H1 (cell line): ENCODE results near the gene PTPRR. TPM values are rescaled to one million over a fixed set of nuclear protein-coding genes. Genes with fewer than 3 reads are reported as not detected.

Experiments
- CTCF ChIA-PET: fragments of 300-600 bp; sonication (Branson Sonifier 250); formaldehyde crosslinking; loops from one replicate; lab custom pipeline; 2021; ENCODE audit not compliant: partially characterized antibody; lab: Charles Lee
- POLR2A ChIA-PET: fragments of 300-600 bp; sonication (Branson Sonifier 250); formaldehyde crosslinking; loops from one replicate; lab custom pipeline; 2021; ENCODE audit warnings: inconsistent platforms; ENCODE audit not compliant: partially characterized antibody; lab: Charles Lee
- DNase-seq, 2 experiments: peaks; one replicate each; pipeline versions ENCODE4 v3.0.0 to v3.0.0-alpha.2; 2010 to 2022; ENCODE audit warnings: low spot score in 2 of 2, low read depth in 1 of 2, mixed read lengths in 1 of 2
- FAIRE-seq: peaks from 2 replicates; lab custom pipeline; 2011; peaks lifted over from hg19 to GRCh38; lab: Jason Lieb, UNC
- H2AFZ ChIP-seq: 2 replicates; pipeline ENCODE4 v1.8.1; 2012; ENCODE audit warnings: low read length, inconsistent platforms
- H2AK5ac ChIP-seq: 2 replicates; pipeline ENCODE4 v1.6.1; 2013; ENCODE audit warnings: low read depth, low read length
- H2BK120ac ChIP-seq: replicated peaks from 2 replicates; pipeline ENCODE3; 2013; ENCODE audit warnings: low read depth, low read length, inconsistent platforms
- H2BK12ac ChIP-seq: 2 replicates; pipeline ENCODE4 v1.6.1; 2013; ENCODE audit warnings: low read depth, low read length
- H2BK15ac ChIP-seq: 2 replicates; pipeline ENCODE4 v1.6.1; 2013; ENCODE audit warnings: low read length
- H2BK20ac ChIP-seq: 2 replicates; pipeline ENCODE4 v1.6.1; 2013; ENCODE audit warnings: low read length
- H2BK5ac ChIP-seq: 2 replicates; pipeline ENCODE4 v1.6.1; 2013; ENCODE audit warnings: low read depth, low read length
- H3K14ac ChIP-seq: 2 replicates; pipeline ENCODE4 v1.6.1; 2013; ENCODE audit warnings: inconsistent platforms; ENCODE audit not compliant: insufficient read length
- H3K18ac ChIP-seq: 2 replicates; pipeline ENCODE4 v1.6.1; 2013; ENCODE audit warnings: low read length; ENCODE audit errors: extremely low read depth
- H3K23ac ChIP-seq: 2 replicates; pipeline ENCODE4 v1.6.1; 2013; ENCODE audit warnings: inconsistent platforms; ENCODE audit not compliant: insufficient read length
- H3K23me2 ChIP-seq: 2 replicates; pipeline ENCODE4 v1.6.1; 2013; ENCODE audit warnings: low read depth, low read length
- H3K27ac ChIP-seq: 2 replicates; pipeline ENCODE4 v1.6.1; 2011; ENCODE audit warnings: low read depth, low read length, inconsistent platforms
- H3K27me3 ChIP-seq, 4 experiments: replicated peaks in 1 of 4; 1 replicate in 1 of 4; 2 replicates in 3 of 4; pipeline versions ENCODE4 v1.6.1 to v1.8.1; 2011 to 2013; ENCODE audit warnings: low read length in 3 of 4, mild to moderate bottlenecking in 3 of 4, inconsistent platforms in 2 of 4, mixed read lengths in 2 of 4, moderate library complexity in 1 of 4; ENCODE audit not compliant: control insufficient read depth in 3 of 4, insufficient read depth in 3 of 4; ENCODE audit errors: extremely low read depth in 1 of 4
- H3K36me3 ChIP-seq, 4 experiments: 2 replicates each; pipeline versions ENCODE4 v1.6.1 to v1.8.1; 2011 to 2013; ENCODE audit warnings: mild to moderate bottlenecking in 4 of 4, low read length in 3 of 4, moderate library complexity in 2 of 4, control low read depth in 1 of 4, inconsistent platforms in 1 of 4; ENCODE audit not compliant: insufficient read depth in 4 of 4, control insufficient read depth in 2 of 4
- H3K4ac ChIP-seq: replicated peaks from 2 replicates; pipeline ENCODE3; 2013; ENCODE audit warnings: low read length, low read depth, mixed read lengths, inconsistent platforms; ENCODE audit not compliant: insufficient read length
- H3K4me1 ChIP-seq, 4 experiments: replicated peaks in 1 of 4; 1 replicate in 1 of 4; 2 replicates in 3 of 4; pipeline versions ENCODE4 v1.6.1 to v1.8.1; 2011 to 2013; ENCODE audit warnings: low read length in 3 of 4, inconsistent platforms in 2 of 4, mixed read lengths in 1 of 4; ENCODE audit not compliant: insufficient read depth in 4 of 4, control insufficient read depth in 3 of 4
- H3K4me2 ChIP-seq, 2 experiments: 2 replicates each; pipeline versions ENCODE4 v1.6.1 to v1.8.1; 2011 to 2013; ENCODE audit warnings: low read depth in 2 of 2, low read length in 2 of 2, control low read depth in 1 of 2, inconsistent platforms in 1 of 2, mild to moderate bottlenecking in 1 of 2; ENCODE audit not compliant: insufficient read depth in 1 of 2
- H3K4me3 ChIP-seq, 4 experiments: fragments of 200-600, 300-600 bp in 1 of 4; sonication (generic), shearing (Covaris generic), sonication (Bioruptor Twin) in 1 of 4; 2 replicates each; pipeline versions ENCODE4 v1.5.1 to v1.8.1; 2011 to 2016; ENCODE audit warnings: low read length in 4 of 4, low read depth in 3 of 4, control low read depth in 2 of 4, inconsistent platforms in 2 of 4, mild to moderate bottlenecking in 2 of 4, mixed read lengths in 1 of 4, moderate library complexity in 1 of 4; ENCODE audit not compliant: insufficient read depth in 2 of 4; ENCODE audit errors: extremely low read depth in 1 of 4
- H3K56ac ChIP-seq: replicated peaks from 2 replicates; pipeline ENCODE3; 2013; ENCODE audit warnings: low read depth, mild to moderate bottlenecking, mixed read lengths, low read length, inconsistent platforms; ENCODE audit not compliant: insufficient read length
- H3K79me1 ChIP-seq: 2 replicates; pipeline ENCODE4 v1.6.1; 2013; ENCODE audit warnings: low read depth, low read length, control low read depth
- H3K79me2 ChIP-seq, 2 experiments: 2 replicates each; pipeline versions ENCODE4 v1.6.1 to v1.8.1; 2012 to 2013; ENCODE audit warnings: low read length in 2 of 2, mild to moderate bottlenecking in 2 of 2, inconsistent platforms in 1 of 2; ENCODE audit not compliant: insufficient read depth in 2 of 2, control insufficient read depth in 1 of 2
- H3K9ac ChIP-seq, 4 experiments: replicated peaks in 1 of 4; 1 replicate in 1 of 4; 2 replicates in 3 of 4; pipeline versions ENCODE4 v1.6.1 to v1.8.1; 2011 to 2013; ENCODE audit warnings: low read depth in 3 of 4, low read length in 3 of 4, control low read depth in 2 of 4, mild to moderate bottlenecking in 2 of 4, moderate library complexity in 2 of 4, inconsistent platforms in 1 of 4; ENCODE audit errors: extremely low read depth in 1 of 4
- H3K9me3 ChIP-seq, 2 experiments: 2 replicates each; pipeline versions ENCODE4 v1.6.1 to v1.8.1; 2012 to 2013; ENCODE audit warnings: mild to moderate bottlenecking in 2 of 2, moderate library complexity in 2 of 2, control low read depth in 1 of 2, inconsistent platforms in 1 of 2, low read depth in 1 of 2, low read length in 1 of 2, mixed read lengths in 1 of 2; ENCODE audit not compliant: insufficient read depth in 2 of 2
- H4K20me1 ChIP-seq, 2 experiments: replicated peaks in 1 of 2; 2 replicates each; pipeline versions ENCODE3 to v1.8.1; 2011 to 2013; ENCODE audit warnings: inconsistent platforms in 2 of 2, low read length in 2 of 2, mild to moderate bottlenecking in 1 of 2; ENCODE audit not compliant: insufficient read depth in 2 of 2, control insufficient read depth in 1 of 2
- H4K5ac ChIP-seq: 2 replicates; pipeline ENCODE4 v1.6.1; 2013; ENCODE audit warnings: low read length, low read depth, mixed read lengths, inconsistent platforms; ENCODE audit not compliant: insufficient read length
- H4K8ac ChIP-seq: 2 replicates; pipeline ENCODE4 v1.8.0; 2013; ENCODE audit warnings: mild to moderate bottlenecking, moderate library complexity, low read length, inconsistent platforms; ENCODE audit not compliant: insufficient read depth; ENCODE audit errors: extremely low read depth
- H4K91ac ChIP-seq: replicated peaks from 2 replicates; pipeline ENCODE3; 2013; ENCODE audit warnings: low read length, mixed read lengths, inconsistent platforms; ENCODE audit not compliant: insufficient read length
- EP300 ChIP-seq, 2 experiments: IDR thresholded peaks; 1 replicate in 1 of 2; 2 replicates in 1 of 2; pipeline ENCODE4 v1.6.1; 2011 to 2012; ENCODE audit warnings: low read depth in 2 of 2, low read length in 2 of 2, mild to moderate bottlenecking in 2 of 2, borderline replicate concordance in 1 of 2, inconsistent platforms in 1 of 2, moderate library complexity in 1 of 2
- GTF2F1 ChIP-seq: IDR thresholded peaks from 2 replicates; pipeline ENCODE4 v1.6.1; 2012; ENCODE audit warnings: low read depth, low read length, improper control_type of control experiment, borderline replicate concordance
- HDAC6 ChIP-seq: IDR thresholded peaks from one replicate; pipeline ENCODE4 v1.7.1; 2012; ENCODE audit warnings: low read depth, mild to moderate bottlenecking, inconsistent platforms, low read length, moderate library complexity
- KDM4A ChIP-seq: IDR thresholded peaks from one replicate; pipeline ENCODE4 v1.7.1; 2012; ENCODE audit warnings: low read depth, mild to moderate bottlenecking, moderate library complexity, low read length, inconsistent platforms; ENCODE audit not compliant: severe bottlenecking
- KDM5A ChIP-seq: fragments of 200-600 bp; IDR thresholded peaks from 2 replicates; pipeline ENCODE4 v1.7.1; 2012; ENCODE audit warnings: mild to moderate bottlenecking, low read length, inconsistent platforms, mixed read lengths
- POLR2A ChIP-seq, 2 experiments: IDR thresholded peaks; 1 replicate in 1 of 2; 2 replicates in 1 of 2; pipeline ENCODE4 v1.6.1; 2011; ENCODE audit warnings: low read depth in 2 of 2, low read length in 2 of 2, mild to moderate bottlenecking in 2 of 2; ENCODE audit errors: control extremely low read depth in 1 of 2
- RBBP5 ChIP-seq: IDR thresholded peaks from 2 replicates; pipeline ENCODE4 v1.7.1; 2012; ENCODE audit warnings: low read depth, mild to moderate bottlenecking, inconsistent platforms, low read length, moderate library complexity, borderline replicate concordance
- SIN3A ChIP-seq, 2 experiments: IDR thresholded peaks in 1 of 2; conservative IDR thresholded peaks in 1 of 2; 2 replicates each; pipeline ENCODE4 v1.6.1; 2011 to 2012; ENCODE audit warnings: low read length in 2 of 2, improper control_type of control experiment in 1 of 2, low read depth in 1 of 2, mild to moderate bottlenecking in 1 of 2
- SUZ12 ChIP-seq: fragments of 200-600 bp; sonication (generic); IDR thresholded peaks from 2 replicates; pipeline ENCODE4 v1.6.1; 2012; ENCODE audit warnings: mild to moderate bottlenecking, inconsistent platforms, low read length, moderate library complexity, mixed read lengths
- TEAD4 ChIP-seq: IDR thresholded peaks from 2 replicates; pipeline ENCODE4 v1.6.1; 2012; ENCODE audit warnings: low read depth, low read length, inconsistent platforms, mixed read lengths
- YY1 ChIP-seq: IDR thresholded peaks from 2 replicates; pipeline ENCODE4 v1.6.1; 2011; ENCODE audit warnings: low read depth, mild to moderate bottlenecking, low read length
- WGBS, 2 experiments: shearing (Covaris generic) in 1 of 2; methylation state at CpG; one replicate each; pipeline versions ENCODE4 v1.1.6 to v1.1.7; 2013 to 2015; ENCODE audit warnings: low lambda C conversion rate in 2 of 2, mixed read lengths in 2 of 2, inconsistent platforms in 1 of 2, low coverage in 1 of 2, missing lambda C conversion rate in 1 of 2; ENCODE audit not compliant: insufficient replicate concordance in 2 of 2, insufficient coverage in 1 of 2, insufficient read length in 1 of 2; ENCODE audit errors: extremely low coverage in 1 of 2, missing lambda C conversion rate in 1 of 2; 5-methylcytosine and 5-hydroxymethylcytosine counted together
- polyA plus RNA-seq, 7 experiments: library from polyadenylated mRNA; depleted of rRNA in 3 of 7; stranded (reverse) in 5 of 7; unstranded in 2 of 7; fragments of >200 nt in 5 of 7; fragments of 200-250 nt in 2 of 7; gene quantifications; 1 replicate in 5 of 7; 2 replicates in 1 of 7; 4 replicates in 1 of 7; pipeline versions ENCODE4 v1.2.1 to v1.2.3, GENCODE V29; 2011 to 2013; ENCODE audit warnings: missing spikeins in 2 of 7, mixed read lengths in 2 of 7
- total RNA-seq: library from RNA; stranded (reverse); fragmentation: NEBNext Ultra II Directional; extraction: Animal tissue kit (Norgen Biotek cat#: 25700); gene quantifications from 2 replicates; pipeline ENCODE4 v1.2.1, GENCODE V29; 2021
- TF ChIP-seq, protein P1 (sequence below): IDR thresholded peaks from 2 replicates; pipeline ENCODE4 v1.6.1; 2012; ENCODE audit warnings: inconsistent platforms
- TF ChIP-seq, protein P2 (sequence below): IDR thresholded peaks from 2 replicates; pipeline ENCODE4 v1.6.1; 2011; ENCODE audit warnings: low read depth, mild to moderate bottlenecking, low read length; ENCODE audit not compliant: insufficient read depth

The PTPRR gene
- total and polyA plus RNA-seq, 2 of the 8 experiments (the other 6 are each of a cell fraction or from before 2014, with no cell fraction given), result 0.07 to 0.35 TPM

DNA sequence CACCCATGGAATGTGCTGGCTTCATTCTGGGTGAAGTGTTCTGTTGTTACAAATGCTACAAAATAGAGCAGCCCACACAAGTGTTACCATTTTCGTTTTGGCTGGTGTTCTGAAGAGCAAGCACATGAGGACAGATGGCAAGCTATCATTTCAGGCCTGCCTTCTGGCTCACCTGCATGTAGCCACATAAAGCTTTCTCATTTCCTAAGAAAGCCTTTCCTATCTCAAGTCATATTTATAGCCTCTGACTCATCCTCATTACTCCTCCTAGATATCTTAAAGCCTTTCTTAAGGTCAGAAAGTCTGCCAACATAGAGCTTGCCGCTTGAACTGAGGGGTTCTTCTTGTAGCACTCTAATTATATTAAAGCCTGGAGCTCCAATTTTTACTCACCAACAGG lies 89.0 kb downstream of the PTPRR start:
- no peak for FAIRE-seq
- Histone ChIP-seq H3K27ac (no peak overlapping the region), H3K23me2 (no peaks in the 10 kb centered on the region), H3K9me3 (no peaks in the 10 kb centered on the region), H3K4me1 (no peaks in the 10 kb centered on the region), H2BK5ac (no peak overlapping the region), H3K4ac (no peak overlapping the region), H2BK20ac (no peak overlapping the region), H4K8ac (no peak overlapping the region), H4K5ac (no peak overlapping the region), H2BK12ac (no peak overlapping the region), H3K27me3 (no peaks in the 10 kb centered on the region), H3K23ac (no peak overlapping the region), H2AFZ (0 out of 2 replicates have a peak overlapping the region, but pooled peaks have one; percentile 6), H3K4me2 (no peak overlapping the region), H3K14ac (no peak overlapping the region), H3K79me2 (no peaks in the 10 kb centered on the region), H2AK5ac (no peak overlapping the region), H3K9ac (no peak overlapping the region), H4K91ac (no peak overlapping the region), H2BK120ac (no peak overlapping the region), H3K79me1 (no peaks in the 10 kb centered on the region), H3K56ac (no peak overlapping the region), H3K36me3 (no peaks in the 10 kb centered on the region; a peak in 1 of 8 replicates), H4K20me1 (no peaks in the 10 kb centered on the region), H2BK15ac (no peak overlapping the region), H3K18ac (no peak overlapping the region), H3K4me3 (no peak overlapping the region)
- ChIA-PET POLR2A (interaction anchor here (0.9 kb wide), 1 partner anchor 77 kb away, joined by 3 read pairs; no protein-coding TSS in a partner anchor), CTCF (interaction anchor here (0.8 to 3.3 kb wide), 6 partner anchors 8 to 183 kb away, joined by 4 to 12 read pairs (median 5); no protein-coding TSS in a partner anchor)
- DNase-seq, result no peak
- WGBS, 2 experiments, result 84% methylated on average over 2 of the region's 2 CpGs; no CpG with 5 or more reads in 1 of the 2 experiments
- no peak for TF ChIP-seq YY1
- TF ChIP-seq SIN3A (conservative IDR thresholded peaks at IDR 0.05 in 1 of 2, IDR thresholded peaks at IDR 0.05 in 1 of 2; ENCODE audit: low read depth in 1 of 2, low read length in 2 of 2), result no peak
- TF ChIP-seq EP300 (IDR thresholded peaks at IDR 0.05; ENCODE audit: borderline replicate concordance in 1 of 2, low read depth in 2 of 2, low read length in 2 of 2), result no peak
- TF ChIP-seq POLR2A (IDR thresholded peaks at IDR 0.05; ENCODE audit: control extremely low read depth in 1 of 2, low read depth in 2 of 2, low read length in 2 of 2), result no peak
- TF ChIP-seq, protein P1, sequence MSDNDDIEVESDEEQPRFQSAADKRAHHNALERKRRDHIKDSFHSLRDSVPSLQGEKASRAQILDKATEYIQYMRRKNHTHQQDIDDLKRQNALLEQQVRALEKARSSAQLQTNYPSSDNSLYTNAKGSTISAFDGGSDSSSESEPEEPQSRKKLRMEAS, result no peak
- TF ChIP-seq SUZ12, result no peak
- TF ChIP-seq, protein P2, sequence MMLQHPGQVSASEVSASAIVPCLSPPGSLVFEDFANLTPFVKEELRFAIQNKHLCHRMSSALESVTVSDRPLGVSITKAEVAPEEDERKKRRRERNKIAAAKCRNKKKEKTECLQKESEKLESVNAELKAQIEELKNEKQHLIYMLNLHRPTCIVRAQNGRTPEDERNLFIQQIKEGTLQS, result no peak
- no peak for TF ChIP-seq GTF2F1
- no peak for TF ChIP-seq KDM5A
- TF ChIP-seq HDAC6, result no peak
- no peak for TF ChIP-seq RBBP5
- TF ChIP-seq TEAD4, result no peak
- no peak for TF ChIP-seq KDM4A
